H1 (cell line): ENCODE results near the gene GPATCH2L. TPM values are rescaled to one million over a fixed set of nuclear protein-coding genes. Genes with fewer than 3 reads are reported as not detected.

Experiments used
- CTCF ChIA-PET: fragments of 300-600 bp; sonication (Branson Sonifier 250); formaldehyde crosslinking; loops from one replicate; lab custom pipeline; 2021; ENCODE audit not compliant: partially characterized antibody; lab: Charles Lee
- POLR2A ChIA-PET: fragments of 300-600 bp; sonication (Branson Sonifier 250); formaldehyde crosslinking; loops from one replicate; lab custom pipeline; 2021; ENCODE audit warnings: inconsistent platforms; ENCODE audit not compliant: partially characterized antibody; lab: Charles Lee
- DNase-seq, 2 experiments: peaks; one replicate each; pipeline versions ENCODE4 v3.0.0 to v3.0.0-alpha.2; 2010 to 2022; ENCODE audit warnings: low spot score in 2 of 2, low read depth in 1 of 2, mixed read lengths in 1 of 2
- FAIRE-seq: peaks from 2 replicates; lab custom pipeline; 2011; peaks lifted over from hg19 to GRCh38; lab: Jason Lieb, UNC
- H2AFZ ChIP-seq: 2 replicates; pipeline ENCODE4 v1.8.1; 2012; ENCODE audit warnings: low read length, inconsistent platforms
- H2AK5ac ChIP-seq: 2 replicates; pipeline ENCODE4 v1.6.1; 2013; ENCODE audit warnings: low read depth, low read length
- H2BK120ac ChIP-seq: replicated peaks from 2 replicates; pipeline ENCODE3; 2013; ENCODE audit warnings: low read depth, low read length, inconsistent platforms
- H2BK12ac ChIP-seq: 2 replicates; pipeline ENCODE4 v1.6.1; 2013; ENCODE audit warnings: low read depth, low read length
- H2BK15ac ChIP-seq: 2 replicates; pipeline ENCODE4 v1.6.1; 2013; ENCODE audit warnings: low read length
- H2BK20ac ChIP-seq: 2 replicates; pipeline ENCODE4 v1.6.1; 2013; ENCODE audit warnings: low read length
- H2BK5ac ChIP-seq: 2 replicates; pipeline ENCODE4 v1.6.1; 2013; ENCODE audit warnings: low read depth, low read length
- H3K14ac ChIP-seq: 2 replicates; pipeline ENCODE4 v1.6.1; 2013; ENCODE audit warnings: inconsistent platforms; ENCODE audit not compliant: insufficient read length
- H3K18ac ChIP-seq: 2 replicates; pipeline ENCODE4 v1.6.1; 2013; ENCODE audit warnings: low read length; ENCODE audit errors: extremely low read depth
- H3K23ac ChIP-seq: 2 replicates; pipeline ENCODE4 v1.6.1; 2013; ENCODE audit warnings: inconsistent platforms; ENCODE audit not compliant: insufficient read length
- H3K23me2 ChIP-seq: 2 replicates; pipeline ENCODE4 v1.6.1; 2013; ENCODE audit warnings: low read depth, low read length
- H3K27ac ChIP-seq: 2 replicates; pipeline ENCODE4 v1.6.1; 2011; ENCODE audit warnings: low read depth, low read length, inconsistent platforms
- H3K27me3 ChIP-seq, 4 experiments: replicated peaks in 1 of 4; 1 replicate in 1 of 4; 2 replicates in 3 of 4; pipeline versions ENCODE4 v1.6.1 to v1.8.1; 2011 to 2013; ENCODE audit warnings: low read length in 3 of 4, mild to moderate bottlenecking in 3 of 4, inconsistent platforms in 2 of 4, mixed read lengths in 2 of 4, moderate library complexity in 1 of 4; ENCODE audit not compliant: control insufficient read depth in 3 of 4, insufficient read depth in 3 of 4; ENCODE audit errors: extremely low read depth in 1 of 4
- H3K36me3 ChIP-seq, 4 experiments: 2 replicates each; pipeline versions ENCODE4 v1.6.1 to v1.8.1; 2011 to 2013; ENCODE audit warnings: mild to moderate bottlenecking in 4 of 4, low read length in 3 of 4, moderate library complexity in 2 of 4, control low read depth in 1 of 4, inconsistent platforms in 1 of 4; ENCODE audit not compliant: insufficient read depth in 4 of 4, control insufficient read depth in 2 of 4
- H3K4ac ChIP-seq: replicated peaks from 2 replicates; pipeline ENCODE3; 2013; ENCODE audit warnings: low read length, low read depth, mixed read lengths, inconsistent platforms; ENCODE audit not compliant: insufficient read length
- H3K4me1 ChIP-seq, 4 experiments: replicated peaks in 1 of 4; 1 replicate in 1 of 4; 2 replicates in 3 of 4; pipeline versions ENCODE4 v1.6.1 to v1.8.1; 2011 to 2013; ENCODE audit warnings: low read length in 3 of 4, inconsistent platforms in 2 of 4, mixed read lengths in 1 of 4; ENCODE audit not compliant: insufficient read depth in 4 of 4, control insufficient read depth in 3 of 4
- H3K4me2 ChIP-seq, 2 experiments: 2 replicates each; pipeline versions ENCODE4 v1.6.1 to v1.8.1; 2011 to 2013; ENCODE audit warnings: low read depth in 2 of 2, low read length in 2 of 2, control low read depth in 1 of 2, inconsistent platforms in 1 of 2, mild to moderate bottlenecking in 1 of 2; ENCODE audit not compliant: insufficient read depth in 1 of 2
- H3K4me3 ChIP-seq, 4 experiments: fragments of 200-600, 300-600 bp in 1 of 4; sonication (generic), shearing (Covaris generic), sonication (Bioruptor Twin) in 1 of 4; 2 replicates each; pipeline versions ENCODE4 v1.5.1 to v1.8.1; 2011 to 2016; ENCODE audit warnings: low read length in 4 of 4, low read depth in 3 of 4, control low read depth in 2 of 4, inconsistent platforms in 2 of 4, mild to moderate bottlenecking in 2 of 4, mixed read lengths in 1 of 4, moderate library complexity in 1 of 4; ENCODE audit not compliant: insufficient read depth in 2 of 4; ENCODE audit errors: extremely low read depth in 1 of 4
- H3K56ac ChIP-seq: replicated peaks from 2 replicates; pipeline ENCODE3; 2013; ENCODE audit warnings: low read depth, mild to moderate bottlenecking, mixed read lengths, low read length, inconsistent platforms; ENCODE audit not compliant: insufficient read length
- H3K79me1 ChIP-seq: 2 replicates; pipeline ENCODE4 v1.6.1; 2013; ENCODE audit warnings: low read depth, low read length, control low read depth
- H3K79me2 ChIP-seq, 2 experiments: 2 replicates each; pipeline versions ENCODE4 v1.6.1 to v1.8.1; 2012 to 2013; ENCODE audit warnings: low read length in 2 of 2, mild to moderate bottlenecking in 2 of 2, inconsistent platforms in 1 of 2; ENCODE audit not compliant: insufficient read depth in 2 of 2, control insufficient read depth in 1 of 2
- H3K9ac ChIP-seq, 4 experiments: replicated peaks in 1 of 4; 1 replicate in 1 of 4; 2 replicates in 3 of 4; pipeline versions ENCODE4 v1.6.1 to v1.8.1; 2011 to 2013; ENCODE audit warnings: low read depth in 3 of 4, low read length in 3 of 4, control low read depth in 2 of 4, mild to moderate bottlenecking in 2 of 4, moderate library complexity in 2 of 4, inconsistent platforms in 1 of 4; ENCODE audit errors: extremely low read depth in 1 of 4
- H3K9me3 ChIP-seq, 2 experiments: 2 replicates each; pipeline versions ENCODE4 v1.6.1 to v1.8.1; 2012 to 2013; ENCODE audit warnings: mild to moderate bottlenecking in 2 of 2, moderate library complexity in 2 of 2, control low read depth in 1 of 2, inconsistent platforms in 1 of 2, low read depth in 1 of 2, low read length in 1 of 2, mixed read lengths in 1 of 2; ENCODE audit not compliant: insufficient read depth in 2 of 2
- H4K20me1 ChIP-seq, 2 experiments: replicated peaks in 1 of 2; 2 replicates each; pipeline versions ENCODE3 to v1.8.1; 2011 to 2013; ENCODE audit warnings: inconsistent platforms in 2 of 2, low read length in 2 of 2, mild to moderate bottlenecking in 1 of 2; ENCODE audit not compliant: insufficient read depth in 2 of 2, control insufficient read depth in 1 of 2
- H4K5ac ChIP-seq: 2 replicates; pipeline ENCODE4 v1.6.1; 2013; ENCODE audit warnings: low read length, low read depth, mixed read lengths, inconsistent platforms; ENCODE audit not compliant: insufficient read length
- H4K8ac ChIP-seq: 2 replicates; pipeline ENCODE4 v1.8.0; 2013; ENCODE audit warnings: mild to moderate bottlenecking, moderate library complexity, low read length, inconsistent platforms; ENCODE audit not compliant: insufficient read depth; ENCODE audit errors: extremely low read depth
- H4K91ac ChIP-seq: replicated peaks from 2 replicates; pipeline ENCODE3; 2013; ENCODE audit warnings: low read length, mixed read lengths, inconsistent platforms; ENCODE audit not compliant: insufficient read length
- BRCA1 ChIP-seq: IDR thresholded peaks from 2 replicates; pipeline ENCODE4 v1.6.1; 2012; ENCODE audit warnings: low read depth, low read length, improper control_type of control experiment
- CBX5 ChIP-seq: fragments of 300-800, 300-1000 bp; sonication (generic); IDR thresholded peaks from 2 replicates; pipeline ENCODE4 v1.7.1; 2016; ENCODE audit warnings: antibody characterized with exemption, low read length, low read depth
- GABPA ChIP-seq: IDR thresholded peaks from 2 replicates; pipeline ENCODE4 v1.6.1; 2011; ENCODE audit warnings: mild to moderate bottlenecking, low read length, moderate library complexity, borderline replicate concordance; ENCODE audit not compliant: insufficient read depth
- HDAC6 ChIP-seq: IDR thresholded peaks from one replicate; pipeline ENCODE4 v1.7.1; 2012; ENCODE audit warnings: low read depth, mild to moderate bottlenecking, inconsistent platforms, low read length, moderate library complexity
- KDM5A ChIP-seq: fragments of 200-600 bp; IDR thresholded peaks from 2 replicates; pipeline ENCODE4 v1.7.1; 2012; ENCODE audit warnings: mild to moderate bottlenecking, low read length, inconsistent platforms, mixed read lengths
- NRF1 ChIP-seq: IDR thresholded peaks from 2 replicates; pipeline ENCODE4 v1.6.1; 2011; ENCODE audit warnings: mild to moderate bottlenecking, low read depth, low read length, improper control_type of control experiment
- POLR2A ChIP-seq, 2 experiments: IDR thresholded peaks; 1 replicate in 1 of 2; 2 replicates in 1 of 2; pipeline ENCODE4 v1.6.1; 2011; ENCODE audit warnings: low read depth in 2 of 2, low read length in 2 of 2, mild to moderate bottlenecking in 2 of 2; ENCODE audit errors: control extremely low read depth in 1 of 2
- SP4 ChIP-seq: IDR thresholded peaks from 2 replicates; pipeline ENCODE4 v1.6.1; 2012; ENCODE audit warnings: low read length, inconsistent platforms
- TCF12 ChIP-seq: IDR thresholded peaks from 2 replicates; pipeline ENCODE4 v1.6.1; 2011; ENCODE audit warnings: low read depth, mild to moderate bottlenecking, low read length
- WGBS, 2 experiments: shearing (Covaris generic) in 1 of 2; methylation state at CpG; one replicate each; pipeline versions ENCODE4 v1.1.6 to v1.1.7; 2013 to 2015; ENCODE audit warnings: low lambda C conversion rate in 2 of 2, mixed read lengths in 2 of 2, inconsistent platforms in 1 of 2, low coverage in 1 of 2, missing lambda C conversion rate in 1 of 2; ENCODE audit not compliant: insufficient replicate concordance in 2 of 2, insufficient coverage in 1 of 2, insufficient read length in 1 of 2; ENCODE audit errors: extremely low coverage in 1 of 2, missing lambda C conversion rate in 1 of 2; 5-methylcytosine and 5-hydroxymethylcytosine counted together
- polyA plus RNA-seq, 7 experiments: library from polyadenylated mRNA; depleted of rRNA in 3 of 7; stranded (reverse) in 5 of 7; unstranded in 2 of 7; fragments of >200 nt in 5 of 7; fragments of 200-250 nt in 2 of 7; gene quantifications; 1 replicate in 5 of 7; 2 replicates in 1 of 7; 4 replicates in 1 of 7; pipeline versions ENCODE4 v1.2.1 to v1.2.3, GENCODE V29; 2011 to 2013; ENCODE audit warnings: missing spikeins in 2 of 7, mixed read lengths in 2 of 7
- total RNA-seq: library from RNA; stranded (reverse); fragmentation: NEBNext Ultra II Directional; extraction: Animal tissue kit (Norgen Biotek cat#: 25700); gene quantifications from 2 replicates; pipeline ENCODE4 v1.2.1, GENCODE V29; 2021

Gene GPATCH2L
- total and polyA plus RNA-seq, 2 of the 8 experiments (the other 6 are each of a cell fraction or from before 2014, with no cell fraction given): 26.0 to 54.9 TPM

DNA sequence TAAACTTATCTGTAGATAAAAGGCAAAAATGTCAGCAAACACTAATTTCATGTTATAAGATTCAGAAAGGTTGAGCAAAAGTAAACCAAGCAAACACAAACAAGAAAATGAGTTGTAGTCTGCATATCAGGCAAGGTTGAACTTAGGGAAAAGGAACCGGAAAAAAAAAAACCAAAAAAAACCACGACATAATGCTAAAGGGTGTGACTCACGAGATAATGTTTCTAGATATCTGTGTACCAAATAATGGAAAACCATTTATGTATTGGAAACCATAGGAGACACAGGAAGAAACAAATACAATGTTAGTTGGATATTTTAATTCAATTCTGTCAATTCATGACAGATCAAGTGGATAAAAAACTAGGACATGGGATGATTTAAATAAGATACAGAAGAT, 60.5 kb downstream of the GPATCH2L start:
- Histone ChIP-seq H3K4me1 (peaks cover 0 to 4% (median 1%) of the 10 kb centered on the region in 4 experiments; a peak in 3 of 7 replicates), H3K4ac (no peak overlapping the region), H4K91ac (no peak overlapping the region), H3K79me1 (no peaks in the 10 kb centered on the region), H3K18ac (no peak overlapping the region), H2AFZ (no peak overlapping the region), H3K4me3 (no peak overlapping the region), H3K27me3 (no peaks in the 10 kb centered on the region; a peak in 1 of 7 replicates), H3K14ac (no peak overlapping the region), H2BK120ac (no peak overlapping the region), H3K23ac (no peak overlapping the region), H2AK5ac (no peak overlapping the region), H2BK12ac (no peak overlapping the region), H2BK20ac (no peak overlapping the region), H2BK15ac (no peak overlapping the region), H3K27ac (no peak overlapping the region), H3K79me2 (no peaks in the 10 kb centered on the region), H4K20me1 (no peaks in the 10 kb centered on the region), H2BK5ac (no peak overlapping the region), H4K5ac (no peak overlapping the region), H3K23me2 (no peaks in the 10 kb centered on the region), H3K56ac (no peak overlapping the region), H3K9me3 (no peaks in the 10 kb centered on the region), H4K8ac (no peak overlapping the region), H3K9ac (no peak overlapping the region), H3K36me3 (no peaks in the 10 kb centered on the region), H3K4me2 (no peak overlapping the region)
- WGBS, 2 experiments: 83% methylated on average over 3 of the region's 3 CpGs; no CpG with 5 or more reads in 1 of the 2 experiments
- no peak for DNase-seq
- ChIA-PET CTCF (interaction anchor here (1.4 kb wide), 1 partner anchor 31 kb away, joined by 4 read pairs; no protein-coding TSS in a partner anchor), POLR2A (no interaction called here)
- TF ChIP-seq HDAC6 (no peak), NRF1 (no peak), KDM5A (no peak), CBX5 (no peak), TCF12 (no peak), SP4 (no peak), BRCA1 (no peak), GABPA (no peak), POLR2A (IDR thresholded peaks at IDR 0.05; ENCODE audit: control extremely low read depth in 1 of 2, low read depth in 2 of 2, low read length in 2 of 2) (no peak)
- FAIRE-seq: no peak
